T-helper 1 cell treated with Interleukin-12 subunit alpha and Interleukin-12 subunit beta and Interleukin-4 antibody, amounts not matched to agents 30 μg/mL and 1 μg/mL, for 36 hours (primary cell): Measurements from ENCODE around the gene UBE2G2.
A peak's percentile ranks its signal among the peaks of the same experiment; 100 is the strongest.

ENCODE experiments used
- H3K27ac Mint-ChIP-seq: one replicate; pipeline ENCODE4 v1.8.0; 2021; ENCODE audit warnings: mild to moderate bottlenecking, mixed read lengths
- H3K27me3 Mint-ChIP-seq: one replicate; pipeline ENCODE4 v1.8.0; 2021; ENCODE audit warnings: low read depth, mixed read lengths
- H3K36me3 Mint-ChIP-seq: one replicate; pipeline ENCODE4 v1.8.0; 2021; ENCODE audit warnings: low read depth, mixed read lengths
- H3K4me1 Mint-ChIP-seq: one replicate; pipeline ENCODE4 v1.8.0; 2021; ENCODE audit warnings: low read depth, mixed read lengths
- H3K4me3 Mint-ChIP-seq: one replicate; pipeline ENCODE4 v1.8.0; 2021; ENCODE audit warnings: mild to moderate bottlenecking, moderate library complexity, mixed read lengths
- H3K9me3 Mint-ChIP-seq: one replicate; pipeline ENCODE4 v1.8.0; 2021; ENCODE audit warnings: mixed read lengths

UBE2G2 gene

GRCh38 chr21:44828362-44829056 is 26.9 kb upstream of the UBE2G2 start:
- Mint-ChIP-seq H3K27me3 (peaks cover 20% of the 10 kb centered on the region), H3K4me1 (peaks cover 5% of the 10 kb centered on the region)

GRCh38 chr21:44823179-44823660 is 21.6 kb upstream of the UBE2G2 start:
- Mint-ChIP-seq H3K4me3 (no peak overlapping the region), H3K4me1 (no peaks in the 10 kb centered on the region), H3K36me3 (peaks cover 8% of the 10 kb centered on the region), H3K27me3 (peaks cover 23% of the 10 kb centered on the region), H3K27ac (no peak overlapping the region), H3K9me3 (peaks cover 40% of the 10 kb centered on the region)

More at GRCh38 chr21:44828362-44829056, 26.9 kb upstream of the UBE2G2 start:
- peaks cover 37% of the 10 kb centered on the region for H3K9me3 Mint-ChIP-seq
- peaks cover 8% of the 10 kb centered on the region for H3K36me3 Mint-ChIP-seq
- H3K4me3 Mint-ChIP-seq = no peak overlapping the region
- H3K27ac Mint-ChIP-seq = no peak overlapping the region

- Mint-ChIP-seq H3K4me3 (no peak overlapping the region), H3K4me1 (no peaks in the 10 kb centered on the region), H3K36me3 (peaks cover 7% of the 10 kb centered on the region), H3K27ac (no peak overlapping the region), H3K9me3 (peaks cover 34% of the 10 kb centered on the region), H3K27me3 (peaks cover 18% of the 10 kb centered on the region)
Observed at GRCh38 chr21:44822484-44823178, 21.0 kb upstream of the UBE2G2 start.

- H3K4me1 Mint-ChIP-seq = peaks cover 4% of the 10 kb centered on the region
Observed at GRCh38 chr21:44820851-44821250, 19.2 kb upstream of the UBE2G2 start.

GRCh38 chr21:44819283-44820243 is 17.9 kb upstream of the UBE2G2 start:
- Mint-ChIP-seq H3K4me3 (peak overlapping the region; percentile 54), H3K27me3 (peaks cover 9% of the 10 kb centered on the region), H3K4me1 (peaks cover 4% of the 10 kb centered on the region), H3K36me3 (peaks cover 7% of the 10 kb centered on the region), H3K9me3 (peaks cover 23% of the 10 kb centered on the region), H3K27ac (peak overlapping the region; percentile 62)

More at GRCh38 chr21:44820851-44821250, 19.2 kb upstream of the UBE2G2 start:
- Mint-ChIP-seq H3K27ac (no peak overlapping the region), H3K9me3 (peaks cover 23% of the 10 kb centered on the region), H3K27me3 (peaks cover 9% of the 10 kb centered on the region), H3K36me3 (peaks cover 7% of the 10 kb centered on the region), H3K4me3 (no peak overlapping the region)

GRCh38 chr21:44818640-44819011 is 17.0 kb upstream of the UBE2G2 start:
- Mint-ChIP-seq H3K4me3 (peak overlapping the region; percentile 54), H3K27ac (no peak overlapping the region), H3K9me3 (peaks cover 20% of the 10 kb centered on the region), H3K27me3 (peaks cover 9% of the 10 kb centered on the region), H3K4me1 (peaks cover 4% of the 10 kb centered on the region), H3K36me3 (peaks cover 6% of the 10 kb centered on the region)

- no peak within 1 kb of the TSS for H3K27ac Mint-ChIP-seq
- H3K27me3 Mint-ChIP-seq = peaks cover 9% of the 10 kb centered on the region
- peaks cover 14% of the 10 kb centered on the region for H3K9me3 Mint-ChIP-seq
- peaks cover 4% of the 10 kb centered on the region for H3K4me1 Mint-ChIP-seq
- peaks cover 5% of the 10 kb centered on the region for H3K36me3 Mint-ChIP-seq
- peak within 1 kb of the TSS; percentile 64 for H3K4me3 Mint-ChIP-seq
Observed at GRCh38 chr21:44817914-44818639, 16.5 kb upstream of the UBE2G2 start, which contains the start of gene SUMO3. SUMO3 (minus strand) TSS chr21:44818062; CDS start chr21:44817968, 94 bp downstream.

GRCh38 chr21:44817506-44817880 is 15.9 kb upstream of the UBE2G2 start:
- Mint-ChIP-seq H3K36me3 (peaks cover 8% of the 10 kb centered on the region), H3K4me1 (peaks cover 5% of the 10 kb centered on the region), H3K4me3 (peak overlapping the region; percentile 64), H3K9me3 (peaks cover 8% of the 10 kb centered on the region), H3K27me3 (peaks cover 9% of the 10 kb centered on the region), H3K27ac (no peak overlapping the region)

- H3K9me3 Mint-ChIP-seq = peaks cover 3% of the 10 kb centered on the region
- peak overlapping the region; percentile 69 for H3K27ac Mint-ChIP-seq
- H3K4me1 Mint-ChIP-seq = peaks cover 5% of the 10 kb centered on the region
- H3K27me3 Mint-ChIP-seq = peaks cover 9% of the 10 kb centered on the region
- H3K36me3 Mint-ChIP-seq = peaks cover 8% of the 10 kb centered on the region
- peak overlapping the region; percentile 81 for H3K4me3 Mint-ChIP-seq
Observed at GRCh38 chr21:44816761-44817505, 15.3 kb upstream of the UBE2G2 start.

GRCh38 chr21:44815852-44816628 is 14.4 kb upstream of the UBE2G2 start:
- peaks cover 5% of the 10 kb centered on the region for H3K4me1 Mint-ChIP-seq
- H3K9me3 Mint-ChIP-seq = no peaks in the 10 kb centered on the region
- peak overlapping the region; percentile 69 for H3K27ac Mint-ChIP-seq
- peaks cover 9% of the 10 kb centered on the region for H3K27me3 Mint-ChIP-seq
- H3K36me3 Mint-ChIP-seq = peaks cover 8% of the 10 kb centered on the region
- H3K4me3 Mint-ChIP-seq = peak overlapping the region; percentile 81

- Mint-ChIP-seq H3K9me3 (no peaks in the 10 kb centered on the region), H3K27me3 (peaks cover 7% of the 10 kb centered on the region), H3K36me3 (peaks cover 8% of the 10 kb centered on the region), H3K27ac (no peak overlapping the region), H3K4me1 (peaks cover 8% of the 10 kb centered on the region), H3K4me3 (no peak overlapping the region)
Observed at GRCh38 chr21:44815225-44815624, 13.6 kb upstream of the UBE2G2 start.

GRCh38 chr21:44814498-44815023 is 12.9 kb upstream of the UBE2G2 start:
- no peak overlapping the region for H3K4me3 Mint-ChIP-seq
- peaks cover 2% of the 10 kb centered on the region for H3K27me3 Mint-ChIP-seq
- peaks cover 11% of the 10 kb centered on the region for H3K4me1 Mint-ChIP-seq
- peaks cover 12% of the 10 kb centered on the region for H3K36me3 Mint-ChIP-seq
- no peaks in the 10 kb centered on the region for H3K9me3 Mint-ChIP-seq
- H3K27ac Mint-ChIP-seq = no peak overlapping the region
